Testis (tissue), 2 donors: ENCODE measurements around the gene NOTO.

ENCODE experiments used
- CTCF ChIP-seq, 3 experiments: fragments of 450-650 bp in 2 of 3; fragments of 200-600 bp in 1 of 3; sonication (generic) in 1 of 3; IDR thresholded peaks; one replicate each; pipeline ENCODE4 v1.5.1; 2016 to 2019; ENCODE audit warnings: antibody characterized with exemption in 3 of 3, mild to moderate bottlenecking in 2 of 3, moderate library complexity in 1 of 3
- POLR2A ChIP-seq: fragments of 450-650 bp; IDR thresholded peaks from one replicate; pipeline ENCODE4 v1.6.1; 2017; ENCODE audit warnings: antibody characterized with exemption, mild to moderate bottlenecking, moderate library complexity

GRCh38 chr2:73174941-73175662 is 27.3 kb upstream of the NOTO start:
- TF ChIP-seq CTCF (IDR thresholded peaks at IDR 0.05) (no peak), POLR2A (no peak)
